ENCODE measurements around the gene LIMA1. TPM values are rescaled to one million over a fixed set of nuclear protein-coding genes. Genes with fewer than 3 reads are reported as not detected.
"Not testable (repeated sequence)": the region's sequence is repeated elsewhere in the genome, so short reads cannot be mapped to it uniquely, and the experiment has no call there.

Gene LIMA1
- polyA plus RNA-seq, 1 donor from 2014 or later: 4.4 TPM

DNA sequence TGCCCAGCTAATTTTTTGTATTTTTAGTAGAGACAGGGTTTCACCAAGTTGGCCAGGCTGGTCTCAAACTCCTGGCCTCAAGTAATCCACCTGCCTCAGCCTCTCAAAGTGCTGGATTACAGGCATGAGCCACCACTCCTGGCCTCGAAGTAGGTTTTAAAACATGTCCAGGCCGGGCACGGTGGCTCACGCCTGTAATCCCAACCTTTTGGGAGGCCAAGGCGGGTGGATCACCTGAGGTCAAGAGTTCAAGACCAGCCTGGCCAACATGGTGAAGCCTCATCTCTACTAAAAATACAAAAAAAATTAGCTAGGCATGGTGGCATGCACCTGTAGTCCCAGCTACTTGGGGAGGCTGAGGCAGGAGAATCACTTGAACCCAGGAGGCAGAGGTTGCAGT, 45.3 kb upstream of the LIMA1 start:
- not testable (repeated sequence) for H3K27ac ChIP-seq (ENCODE audit: low read length); H2AFZ ChIP-seq (ENCODE audit: low read depth, low read length); H3K9me3 ChIP-seq (ENCODE audit: low read length); H3K9ac ChIP-seq (ENCODE audit: low read length); H3F3A ChIP-seq (ENCODE audit: insufficient read depth, low read length, poor library complexity, severe bottlenecking); H3K4me3 ChIP-seq (ENCODE audit: low read length); H3K9me2 ChIP-seq (ENCODE audit: insufficient read depth, low read length); H3K36me3 ChIP-seq (ENCODE audit: insufficient read depth, low read length); H3K4me2 ChIP-seq (ENCODE audit: low read length); H3K27me3 ChIP-seq (ENCODE audit: insufficient read depth, low read depth, low read length); H3K79me2 ChIP-seq (replicated peaks; ENCODE audit: insufficient read depth, low read length); H4K20me1 ChIP-seq (ENCODE audit: insufficient read depth)

DNA sequence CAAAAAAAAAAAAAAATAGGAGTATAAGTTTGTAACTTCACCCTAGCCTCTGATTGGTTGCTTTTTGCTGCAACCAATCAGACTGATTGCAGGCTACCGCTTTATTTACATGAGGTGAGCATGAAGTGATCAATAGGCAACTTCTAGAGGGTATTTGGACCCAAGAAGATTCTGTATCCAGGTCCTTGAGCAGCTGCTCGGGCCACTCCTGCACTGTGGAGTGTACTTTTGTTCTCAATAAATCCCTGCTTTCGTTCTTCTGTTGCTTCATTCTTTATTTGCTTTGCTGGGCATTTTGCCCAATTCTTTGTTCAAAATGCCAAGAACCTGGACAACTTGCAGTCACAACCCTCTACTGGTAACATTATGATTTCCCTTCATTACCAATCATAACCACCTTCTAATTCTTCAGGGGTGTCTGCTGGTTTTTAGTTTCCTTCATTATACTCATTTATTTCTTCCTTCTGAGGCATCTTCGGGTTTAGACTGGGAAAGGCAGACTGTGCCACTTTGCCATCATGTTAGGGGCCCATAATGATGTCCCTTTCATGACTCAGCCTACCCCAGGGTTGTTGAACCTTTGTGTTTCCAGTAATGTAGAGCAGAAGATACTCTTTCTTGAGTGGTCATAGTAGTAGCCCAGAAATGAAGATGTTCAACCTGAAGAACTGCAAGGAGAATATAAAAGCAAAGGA, 43.4 kb upstream of the LIMA1 start:
- H3K36me3 ChIP-seq (ENCODE audit: insufficient read depth, low read length): no peaks in the 10 kb centered on the region
- no peaks in the 10 kb centered on the region for H3K9me3 ChIP-seq (ENCODE audit: low read length)
- H3K9me2 ChIP-seq (ENCODE audit: insufficient read depth, low read length): no peaks in the 10 kb centered on the region
- no peak overlapping the region for H3K4me3 ChIP-seq (ENCODE audit: low read length)
- TF ChIP-seq SMC3 (conservative IDR thresholded peaks at IDR 0.05; ENCODE audit: poor library complexity): no peak
- no peaks in the 10 kb centered on the region for H4K20me1 ChIP-seq (ENCODE audit: insufficient read depth)
- H3K9ac ChIP-seq (ENCODE audit: low read length): no peak overlapping the region
- no peak overlapping the region for H2AFZ ChIP-seq (ENCODE audit: low read depth, low read length)
- H3K79me2 ChIP-seq (replicated peaks; ENCODE audit: insufficient read depth, low read length): no peaks in the 10 kb centered on the region
- H3K27ac ChIP-seq (ENCODE audit: low read length): no peak overlapping the region
- H3K4me2 ChIP-seq (ENCODE audit: low read length): no peak overlapping the region
- no peaks in the 10 kb centered on the region for H3F3A ChIP-seq (ENCODE audit: insufficient read depth, low read length, poor library complexity, severe bottlenecking)
- H3K27me3 ChIP-seq (ENCODE audit: insufficient read depth, low read depth, low read length): no peaks in the 10 kb centered on the region

DNA sequence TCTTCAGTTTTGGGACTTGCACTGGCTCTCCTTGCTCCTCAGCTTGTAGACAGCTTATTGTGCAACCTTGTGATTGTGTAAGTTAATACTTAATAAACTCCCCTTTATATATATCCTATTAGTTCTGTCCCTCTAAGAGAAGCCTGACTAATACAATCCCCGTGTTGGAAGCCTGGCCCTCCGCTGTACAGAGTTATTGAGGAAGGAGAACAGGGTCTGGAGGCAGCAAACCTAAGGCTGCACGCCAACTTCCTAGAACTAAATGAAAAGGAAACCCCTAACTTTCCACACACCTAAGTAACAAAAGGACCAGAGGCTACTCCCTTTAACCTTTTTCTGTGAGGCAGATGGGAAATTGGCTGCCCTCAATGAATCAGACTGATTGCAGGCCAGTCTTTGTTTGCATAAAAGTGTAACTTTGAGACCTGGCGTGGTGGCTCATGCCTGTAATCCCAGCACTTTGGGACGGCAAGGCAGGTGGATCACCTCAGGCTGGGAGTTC, 42.6 kb upstream of the LIMA1 start:
- Histone ChIP-seq H3K79me2 (replicated peaks; ENCODE audit: insufficient read depth, low read length) (no peaks in the 10 kb centered on the region), H3K27me3 (ENCODE audit: insufficient read depth, low read depth, low read length) (no peaks in the 10 kb centered on the region), H3K27ac (ENCODE audit: low read length) (no peak overlapping the region), H3K9me3 (ENCODE audit: low read length) (no peaks in the 10 kb centered on the region), H3K9ac (ENCODE audit: low read length) (no peak overlapping the region), H3K4me3 (ENCODE audit: low read length) (no peak overlapping the region), H3F3A (ENCODE audit: insufficient read depth, low read length, poor library complexity, severe bottlenecking) (no peaks in the 10 kb centered on the region), H3K4me2 (ENCODE audit: low read length) (no peak overlapping the region), H4K20me1 (ENCODE audit: insufficient read depth) (no peaks in the 10 kb centered on the region), H2AFZ (ENCODE audit: low read depth, low read length) (no peak overlapping the region), H3K9me2 (ENCODE audit: insufficient read depth, low read length) (no peaks in the 10 kb centered on the region), H3K36me3 (ENCODE audit: insufficient read depth, low read length) (no peaks in the 10 kb centered on the region)
- no peak for TF ChIP-seq SMC3 (conservative IDR thresholded peaks at IDR 0.05; ENCODE audit: poor library complexity)
- TF ChIP-seq, protein P1, sequence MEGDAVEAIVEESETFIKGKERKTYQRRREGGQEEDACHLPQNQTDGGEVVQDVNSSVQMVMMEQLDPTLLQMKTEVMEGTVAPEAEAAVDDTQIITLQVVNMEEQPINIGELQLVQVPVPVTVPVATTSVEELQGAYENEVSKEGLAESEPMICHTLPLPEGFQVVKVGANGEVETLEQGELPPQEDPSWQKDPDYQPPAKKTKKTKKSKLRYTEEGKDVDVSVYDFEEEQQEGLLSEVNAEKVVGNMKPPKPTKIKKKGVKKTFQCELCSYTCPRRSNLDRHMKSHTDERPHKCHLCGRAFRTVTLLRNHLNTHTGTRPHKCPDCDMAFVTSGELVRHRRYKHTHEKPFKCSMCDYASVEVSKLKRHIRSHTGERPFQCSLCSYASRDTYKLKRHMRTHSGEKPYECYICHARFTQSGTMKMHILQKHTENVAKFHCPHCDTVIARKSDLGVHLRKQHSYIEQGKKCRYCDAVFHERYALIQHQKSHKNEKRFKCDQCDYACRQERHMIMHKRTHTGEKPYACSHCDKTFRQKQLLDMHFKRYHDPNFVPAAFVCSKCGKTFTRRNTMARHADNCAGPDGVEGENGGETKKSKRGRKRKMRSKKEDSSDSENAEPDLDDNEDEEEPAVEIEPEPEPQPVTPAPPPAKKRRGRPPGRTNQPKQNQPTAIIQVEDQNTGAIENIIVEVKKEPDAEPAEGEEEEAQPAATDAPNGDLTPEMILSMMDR (IDR thresholded peaks at IDR 0.05; ENCODE audit: poor library complexity, severe bottlenecking): no peak
- TF ChIP-seq MXI1 (conservative IDR thresholded peaks at IDR 0.05; ENCODE audit: poor library complexity, severe bottlenecking): no peak
- TF ChIP-seq, protein P2, sequence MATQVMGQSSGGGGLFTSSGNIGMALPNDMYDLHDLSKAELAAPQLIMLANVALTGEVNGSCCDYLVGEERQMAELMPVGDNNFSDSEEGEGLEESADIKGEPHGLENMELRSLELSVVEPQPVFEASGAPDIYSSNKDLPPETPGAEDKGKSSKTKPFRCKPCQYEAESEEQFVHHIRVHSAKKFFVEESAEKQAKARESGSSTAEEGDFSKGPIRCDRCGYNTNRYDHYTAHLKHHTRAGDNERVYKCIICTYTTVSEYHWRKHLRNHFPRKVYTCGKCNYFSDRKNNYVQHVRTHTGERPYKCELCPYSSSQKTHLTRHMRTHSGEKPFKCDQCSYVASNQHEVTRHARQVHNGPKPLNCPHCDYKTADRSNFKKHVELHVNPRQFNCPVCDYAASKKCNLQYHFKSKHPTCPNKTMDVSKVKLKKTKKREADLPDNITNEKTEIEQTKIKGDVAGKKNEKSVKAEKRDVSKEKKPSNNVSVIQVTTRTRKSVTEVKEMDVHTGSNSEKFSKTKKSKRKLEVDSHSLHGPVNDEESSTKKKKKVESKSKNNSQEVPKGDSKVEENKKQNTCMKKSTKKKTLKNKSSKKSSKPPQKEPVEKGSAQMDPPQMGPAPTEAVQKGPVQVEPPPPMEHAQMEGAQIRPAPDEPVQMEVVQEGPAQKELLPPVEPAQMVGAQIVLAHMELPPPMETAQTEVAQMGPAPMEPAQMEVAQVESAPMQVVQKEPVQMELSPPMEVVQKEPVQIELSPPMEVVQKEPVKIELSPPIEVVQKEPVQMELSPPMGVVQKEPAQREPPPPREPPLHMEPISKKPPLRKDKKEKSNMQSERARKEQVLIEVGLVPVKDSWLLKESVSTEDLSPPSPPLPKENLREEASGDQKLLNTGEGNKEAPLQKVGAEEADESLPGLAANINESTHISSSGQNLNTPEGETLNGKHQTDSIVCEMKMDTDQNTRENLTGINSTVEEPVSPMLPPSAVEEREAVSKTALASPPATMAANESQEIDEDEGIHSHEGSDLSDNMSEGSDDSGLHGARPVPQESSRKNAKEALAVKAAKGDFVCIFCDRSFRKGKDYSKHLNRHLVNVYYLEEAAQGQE (IDR thresholded peaks at IDR 0.05; ENCODE audit: borderline replicate concordance): no peak
- TF ChIP-seq RAD21 (conservative IDR thresholded peaks at IDR 0.05): no peak
- TF ChIP-seq TAF1 (IDR thresholded peaks at IDR 0.05; ENCODE audit: low read depth): no peak
- no peak for TF ChIP-seq EP300 (conservative IDR thresholded peaks at IDR 0.05; ENCODE audit: poor library complexity, severe bottlenecking)
- TF ChIP-seq POLR2AphosphoS5 (IDR thresholded peaks at IDR 0.05): no peak
- TF ChIP-seq EZH2 (IDR thresholded peaks at IDR 0.05; ENCODE audit: borderline replicate concordance, insufficient read depth, low read length, poor library complexity, severe bottlenecking): no peak

DNA sequence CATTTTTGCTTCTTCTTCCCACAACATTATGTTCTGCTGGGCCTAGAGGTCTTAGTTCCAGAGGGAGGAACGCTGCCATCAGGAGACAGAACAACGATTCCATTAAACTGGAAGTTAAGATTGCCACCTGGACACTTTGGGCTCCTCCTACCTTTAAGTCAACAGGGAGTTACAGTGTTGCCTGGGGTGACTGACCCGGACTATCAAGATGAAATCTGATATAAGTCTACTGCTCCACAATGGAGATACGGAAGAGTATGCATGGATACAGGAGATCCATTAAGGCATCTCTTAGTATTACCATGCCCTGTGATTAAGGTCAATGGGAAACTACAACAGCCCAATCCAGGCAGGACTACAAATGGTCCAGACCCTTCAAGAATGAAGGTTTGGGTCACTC, 41.5 kb upstream of the LIMA1 start:
- H3K27me3 ChIP-seq (ENCODE audit: insufficient read depth, low read depth, low read length); H3K4me3 ChIP-seq (ENCODE audit: low read length); H3K4me2 ChIP-seq (ENCODE audit: low read length): not testable (repeated sequence)

DNA sequence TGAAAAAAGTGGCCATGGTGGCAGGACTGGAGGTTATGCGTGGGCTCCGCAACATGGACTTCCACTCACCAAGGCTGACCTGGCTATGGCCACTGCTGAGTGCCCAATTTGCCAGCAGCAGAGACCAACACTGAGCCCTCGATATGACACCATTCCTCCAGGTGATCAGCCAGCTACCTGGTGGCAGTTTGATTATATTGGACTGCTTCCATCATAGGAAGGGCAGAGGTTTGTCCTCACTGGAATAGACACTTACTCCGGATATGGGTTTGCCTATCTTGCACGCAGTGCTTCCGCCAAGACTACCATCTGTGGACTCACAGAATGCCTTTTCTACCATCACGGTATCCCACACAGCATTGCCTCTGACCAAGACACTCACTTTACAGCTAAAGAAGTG, 40.8 kb upstream of the LIMA1 start:
- not testable (repeated sequence) for H3K9ac ChIP-seq (ENCODE audit: low read length)

More for the DNA sequence above, 41.5 kb upstream of the LIMA1 start:
- H3K27ac ChIP-seq (ENCODE audit: low read length); H3K9me3 ChIP-seq (ENCODE audit: low read length); H4K20me1 ChIP-seq (ENCODE audit: insufficient read depth); H2AFZ ChIP-seq (ENCODE audit: low read depth, low read length); H3F3A ChIP-seq (ENCODE audit: insufficient read depth, low read length, poor library complexity, severe bottlenecking); H3K79me2 ChIP-seq (replicated peaks; ENCODE audit: insufficient read depth, low read length); H3K9ac ChIP-seq (ENCODE audit: low read length); H3K36me3 ChIP-seq (ENCODE audit: insufficient read depth, low read length); H3K9me2 ChIP-seq (ENCODE audit: insufficient read depth, low read length): not testable (repeated sequence)

More for the DNA sequence above, 40.8 kb upstream of the LIMA1 start:
- not testable (repeated sequence) for H3K4me3 ChIP-seq (ENCODE audit: low read length); H4K20me1 ChIP-seq (ENCODE audit: insufficient read depth); H3K27me3 ChIP-seq (ENCODE audit: insufficient read depth, low read depth, low read length); H2AFZ ChIP-seq (ENCODE audit: low read depth, low read length); H3K9me3 ChIP-seq (ENCODE audit: low read length); H3K9me2 ChIP-seq (ENCODE audit: insufficient read depth, low read length); H3F3A ChIP-seq (ENCODE audit: insufficient read depth, low read length, poor library complexity, severe bottlenecking); H3K36me3 ChIP-seq (ENCODE audit: insufficient read depth, low read length); H3K4me2 ChIP-seq (ENCODE audit: low read length); H3K79me2 ChIP-seq (replicated peaks; ENCODE audit: insufficient read depth, low read length); H3K27ac ChIP-seq (ENCODE audit: low read length)

All from neural cell (in vitro differentiated cells).